Measurements from ENCODE around the gene OSBPL10. TPM values are rescaled to one million over a fixed set of nuclear protein-coding genes. Genes with fewer than 3 reads are reported as not detected.

The OSBPL10 gene
- total RNA-seq, 4 donors from 2014 or later = 7.9 to 25.5 (median 11.8) TPM

DNA sequence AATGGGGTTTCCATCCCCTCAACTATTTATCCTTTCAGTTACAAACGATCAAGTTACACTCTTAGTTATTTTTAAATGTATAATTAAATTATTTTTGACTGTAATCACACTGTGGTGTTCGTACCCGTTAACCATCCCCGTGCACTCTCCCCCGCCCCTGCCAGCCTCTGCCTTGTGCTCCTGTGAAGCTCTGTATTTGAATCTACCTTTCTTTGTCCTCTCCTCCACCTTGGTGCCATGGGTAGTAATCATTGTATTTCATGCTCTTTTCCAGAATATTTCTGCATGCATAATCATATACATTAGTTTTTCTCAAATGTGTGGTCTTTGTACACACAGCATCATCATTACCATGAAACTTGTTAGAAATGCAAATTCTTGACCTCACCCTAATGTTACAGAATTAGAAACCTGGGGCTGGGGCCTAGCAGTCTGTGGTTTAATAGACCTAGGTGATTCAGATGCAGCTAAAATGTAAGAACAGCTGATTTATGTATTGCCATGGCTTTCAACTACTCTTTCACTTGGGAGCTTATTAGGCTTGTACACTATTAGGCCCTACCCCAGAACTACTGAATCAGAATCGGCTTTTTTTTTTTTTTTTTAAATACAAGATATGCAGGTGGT, 356.9 kb downstream of the OSBPL10 start:
- no peaks in the 10 kb centered on the region for H3K4me1 ChIP-seq
- no peak for ATAC-seq
- H3K36me3 ChIP-seq = peaks cover 0 to 72% of the 10 kb centered on the region in 2 donors
- WGBS, 2 donors (ENCODE audit: low coverage in 1 of 2) = 90 to 91% methylated on average over 6 of the region's 6 CpGs
- no peak overlapping the region for H3K27ac ChIP-seq
- H3K9me3 ChIP-seq = no peaks in the 10 kb centered on the region
- no peak overlapping the region for H3K4me3 ChIP-seq
- TF ChIP-seq POLR2A (IDR thresholded peaks at IDR 0.05) (no peak), POLR2AphosphoS5 (IDR thresholded peaks at IDR 0.05) (no peak), EP300 (IDR thresholded peaks at IDR 0.05) (no peak)
- TF ChIP-seq, protein P1, sequence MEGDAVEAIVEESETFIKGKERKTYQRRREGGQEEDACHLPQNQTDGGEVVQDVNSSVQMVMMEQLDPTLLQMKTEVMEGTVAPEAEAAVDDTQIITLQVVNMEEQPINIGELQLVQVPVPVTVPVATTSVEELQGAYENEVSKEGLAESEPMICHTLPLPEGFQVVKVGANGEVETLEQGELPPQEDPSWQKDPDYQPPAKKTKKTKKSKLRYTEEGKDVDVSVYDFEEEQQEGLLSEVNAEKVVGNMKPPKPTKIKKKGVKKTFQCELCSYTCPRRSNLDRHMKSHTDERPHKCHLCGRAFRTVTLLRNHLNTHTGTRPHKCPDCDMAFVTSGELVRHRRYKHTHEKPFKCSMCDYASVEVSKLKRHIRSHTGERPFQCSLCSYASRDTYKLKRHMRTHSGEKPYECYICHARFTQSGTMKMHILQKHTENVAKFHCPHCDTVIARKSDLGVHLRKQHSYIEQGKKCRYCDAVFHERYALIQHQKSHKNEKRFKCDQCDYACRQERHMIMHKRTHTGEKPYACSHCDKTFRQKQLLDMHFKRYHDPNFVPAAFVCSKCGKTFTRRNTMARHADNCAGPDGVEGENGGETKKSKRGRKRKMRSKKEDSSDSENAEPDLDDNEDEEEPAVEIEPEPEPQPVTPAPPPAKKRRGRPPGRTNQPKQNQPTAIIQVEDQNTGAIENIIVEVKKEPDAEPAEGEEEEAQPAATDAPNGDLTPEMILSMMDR (IDR thresholded peaks at IDR 0.05) = no peak
- no peaks in the 10 kb centered on the region for H3K27me3 ChIP-seq

GRCh38 chr3:31622636-31623288, 358.3 kb downstream of the OSBPL10 start:
- H3K27ac ChIP-seq = no peak overlapping the region
- H3K9me3 ChIP-seq = no peaks in the 10 kb centered on the region
- H3K36me3 ChIP-seq = peaks cover 0 to 70% of the 10 kb centered on the region in 2 donors
- ATAC-seq = no peak
- H3K4me1 ChIP-seq = no peaks in the 10 kb centered on the region
- no peak overlapping the region for H3K4me3 ChIP-seq
- TF ChIP-seq POLR2AphosphoS5 (IDR thresholded peaks at IDR 0.05) = no peak
- TF ChIP-seq, protein P1 (IDR thresholded peaks at IDR 0.05) = no peak
- no peak for TF ChIP-seq POLR2A (IDR thresholded peaks at IDR 0.05)
- no peak for TF ChIP-seq EP300 (IDR thresholded peaks at IDR 0.05)
- WGBS, 2 donors (ENCODE audit: low coverage in 1 of 2) = 84 to 85% methylated on average over 4 of the region's 4 CpGs
- no peaks in the 10 kb centered on the region for H3K27me3 ChIP-seq

- Histone ChIP-seq H3K9me3 (no peaks in the 10 kb centered on the region), H3K27me3 (no peaks in the 10 kb centered on the region), H3K36me3 (peaks cover 0 to 58% of the 10 kb centered on the region in 2 donors), H3K4me1 (peaks cover 0 to 5% (median 0%) of the 10 kb centered on the region in 3 donors), H3K27ac (no peak overlapping the region), H3K4me3 (no peak overlapping the region)
- TF ChIP-seq, protein P1 (IDR thresholded peaks at IDR 0.05) = no peak
- no peak for TF ChIP-seq POLR2AphosphoS5 (IDR thresholded peaks at IDR 0.05)
- no peak for TF ChIP-seq POLR2A (IDR thresholded peaks at IDR 0.05)
- no peak for TF ChIP-seq EP300 (IDR thresholded peaks at IDR 0.05)
- ATAC-seq = no peak
- 76 to 83% methylated on average over 3 of the region's 3 CpGs for WGBS, 2 donors (ENCODE audit: low coverage in 1 of 2)
Observed at GRCh38 chr3:31621314-31621713, 359.7 kb downstream of the OSBPL10 start.

GRCh38 chr3:31620656-31621055, 360.4 kb downstream of the OSBPL10 start:
- Histone ChIP-seq H3K9me3 (no peaks in the 10 kb centered on the region), H3K36me3 (peaks cover 0 to 51% of the 10 kb centered on the region in 2 donors), H3K4me1 (peaks cover 0 to 10% (median 0%) of the 10 kb centered on the region in 3 donors), H3K27ac (no peak overlapping the region), H3K27me3 (no peaks in the 10 kb centered on the region), H3K4me3 (no peak overlapping the region)
- TF ChIP-seq, protein P1 (IDR thresholded peaks at IDR 0.05) = no peak
- no peak for TF ChIP-seq POLR2A (IDR thresholded peaks at IDR 0.05)
- TF ChIP-seq EP300 (IDR thresholded peaks at IDR 0.05) = no peak
- no peak for TF ChIP-seq POLR2AphosphoS5 (IDR thresholded peaks at IDR 0.05)
- 89 to 100% methylated on average over 1 of the region's 1 CpG for WGBS, 2 donors (ENCODE audit: low coverage in 1 of 2)
- no peak for ATAC-seq

DNA sequence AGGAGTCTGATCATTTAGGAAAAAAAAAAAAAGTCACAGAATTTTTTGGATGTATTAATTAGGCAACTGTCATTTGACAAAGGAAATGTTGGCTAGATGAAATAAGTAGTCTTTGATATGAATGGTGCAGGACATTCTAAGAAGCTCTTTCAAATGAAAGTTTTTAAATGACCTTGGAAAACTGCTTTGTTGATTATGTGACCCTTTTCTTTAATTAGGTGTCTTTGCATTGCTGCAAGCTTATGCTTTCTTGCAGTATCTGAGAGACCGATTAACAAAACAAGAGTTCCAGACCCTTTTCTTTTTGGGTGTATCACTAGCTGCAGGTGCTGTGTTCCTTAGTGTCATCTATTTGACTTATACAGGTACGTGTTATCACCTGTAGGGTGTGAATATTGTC, 364.4 kb downstream of the OSBPL10 start:
- Histone ChIP-seq H3K27me3 (no peaks in the 10 kb centered on the region), H3K27ac (no peak overlapping the region), H3K4me1 (peaks cover 0 to 10% (median 0%) of the 10 kb centered on the region in 3 donors), H3K36me3 (peaks cover 0 to 22% of the 10 kb centered on the region in 2 donors), H3K9me3 (no peaks in the 10 kb centered on the region), H3K4me3 (no peak overlapping the region)
- no peak for ATAC-seq
- no peak for TF ChIP-seq POLR2AphosphoS5 (IDR thresholded peaks at IDR 0.05)
- no peak for TF ChIP-seq POLR2A (IDR thresholded peaks at IDR 0.05)
- TF ChIP-seq EP300 (IDR thresholded peaks at IDR 0.05) = no peak
- TF ChIP-seq, protein P1 (IDR thresholded peaks at IDR 0.05) = no peak
- WGBS, 2 donors (ENCODE audit: low coverage in 1 of 2) = 85 to 100% methylated on average over 1 to 2 of the region's 2 CpGs
